ENCODE measurements around the gene MAD1L1. TPM values are rescaled to one million over a fixed set of nuclear protein-coding genes. Genes with fewer than 3 reads are reported as not detected.

The MAD1L1 gene
- total and polyA plus RNA-seq, 2 of the 13 experiments (the other 11 are each of a cell fraction or from before 2014, with no cell fraction given) = 17.4 to 64.7 TPM

- TF ChIP-seq TERF1 (CRISPR knock-in tag; IDR thresholded peaks at IDR 0.05) = 0 out of 2 replicates have a peak, but pooled peaks have one; percentile 45
- TF ChIP-seq E2F5 (CRISPR knock-in tag; conservative IDR thresholded peaks at IDR 0.05) = no peak
- peak; percentile 96 for TF ChIP-seq HNRNPK (IDR thresholded peaks at IDR 0.05; ENCODE audit: low read depth, low read length, poor library complexity, severe bottlenecking)
- TF ChIP-seq ZNF354B (CRISPR knock-in tag; IDR thresholded peaks at IDR 0.05) = 0 out of 2 replicates have a peak, but pooled peaks have one; percentile 60
- no peak for TF ChIP-seq ZBTB39 (CRISPR knock-in tag; IDR thresholded peaks at IDR 0.05)
- 0 out of 2 replicates have a peak, but pooled peaks have one; percentile 39 for TF ChIP-seq THAP8 (CRISPR knock-in tag; IDR thresholded peaks at IDR 0.05; ENCODE audit: borderline replicate concordance)
- peak; percentile 18 for TF ChIP-seq XRCC5 (optimal IDR thresholded peaks at IDR 0.05; ENCODE audit: low read length)
- TF ChIP-seq SAFB2 (CRISPR knock-in tag; IDR thresholded peaks at IDR 0.05; ENCODE audit: borderline replicate concordance, low read depth) = no peak
- no peak for TF ChIP-seq ZBTB26 (CRISPR knock-in tag; IDR thresholded peaks at IDR 0.05; ENCODE audit: borderline replicate concordance)
- TF ChIP-seq BCL3 (CRISPR knock-in tag; IDR thresholded peaks at IDR 0.05) = 0 out of 2 replicates have a peak, but pooled peaks have one; percentile 47
- peak; percentile 28; the same call in 1 of the 2 replicates for TF ChIP-seq ZNF607 (CRISPR knock-in tag; IDR thresholded peaks at IDR 0.05; ENCODE audit: borderline replicate concordance)
- TF ChIP-seq ZNF276 (CRISPR knock-in tag; IDR thresholded peaks at IDR 0.05; ENCODE audit: low read depth) = no peak
- TF ChIP-seq ZNF747 (CRISPR knock-in tag; IDR thresholded peaks at IDR 0.05; ENCODE audit: borderline replicate concordance) = no peak
- no peak for TF ChIP-seq RCOR2 (CRISPR knock-in tag; IDR thresholded peaks at IDR 0.05)
- TF ChIP-seq ZNF207 (IDR thresholded peaks at IDR 0.05; ENCODE audit: borderline replicate concordance) = no peak
- no peak for TF ChIP-seq ZC3H13 (CRISPR knock-in tag; IDR thresholded peaks at IDR 0.05)
- TF ChIP-seq LBX2 (CRISPR knock-in tag; IDR thresholded peaks at IDR 0.05; ENCODE audit: borderline replicate concordance) = peak; percentile 61; the same call in 1 of the 2 replicates
Measured at GRCh38 chr7:2231992-2232765, 566 bp downstream of the MAD1L1 start (continued).

All from HepG2 (cell line).